ENCODE results near the gene TMEM106A. TPM values are rescaled to one million over a fixed set of nuclear protein-coding genes. Genes with fewer than 3 reads are reported as not detected.

The TMEM106A gene
- total RNA-seq, 1 donor = 25.0 TPM

Small RNA genes lying within 50 kb of the gene (small RNA-seq; reads per million reads assigned to genes)
- gene AC060780.2 = 0.20 reads per million
- 0.27 reads per million for gene AC060780.3
- not detected for gene RF00004
- gene RNU2-1 = not detected

Other genes with a start within 250 kb of the TMEM106A start
- 15.9 TPM for gene AARSD1, start 247.4 kb upstream of the TMEM106A start, total RNA-seq
- gene PTGES3L, start 231.8 kb upstream of the TMEM106A start, total RNA-seq = 3.0 TPM
- 12.7 TPM for gene RUNDC1, start 231.3 kb upstream of the TMEM106A start, total RNA-seq
- 2,332 TPM for gene RPL27, start 213.5 kb upstream of the TMEM106A start, total RNA-seq
- gene IFI35, start 205.1 kb upstream of the TMEM106A start, total RNA-seq = 47.9 TPM
- 116 TPM for gene VAT1, start 189.5 kb upstream of the TMEM106A start, total RNA-seq
- 0.27 TPM for gene RND2, start 186.6 kb upstream of the TMEM106A start, total RNA-seq
- gene BRCA1, start 86.5 kb upstream of the TMEM106A start, total RNA-seq = 14.3 TPM
- gene NBR1, start 40.7 kb upstream of the TMEM106A start, total RNA-seq = 27.2 TPM
- gene CCDC200, start 16.7 kb downstream of the TMEM106A start, total RNA-seq = 0.27 TPM
- gene RNU2-1, start 22.1 kb downstream of the TMEM106A start, total RNA-seq = not detected
- gene ARL4D, start 187.1 kb downstream of the TMEM106A start, total RNA-seq = 2.7 TPM